SJCRH30 (cell line): ENCODE results near the gene OSBPL10. TPM values are rescaled to one million over a fixed set of nuclear protein-coding genes. Genes with fewer than 3 reads are reported as not detected.

Experiments
- DNase-seq, 2 experiments: peaks; one replicate each; pipeline ENCODE4 v3.0.0-alpha.2; 2015 to 2020
- H3K27ac ChIP-seq: fragments of 250-450 bp; sonication (Bioruptor Pico); 2 replicates; pipeline ENCODE4 v1.5.1; 2020; ENCODE audit warnings: mild to moderate bottlenecking, moderate library complexity
- H3K27me3 ChIP-seq: fragments of 250-450 bp; sonication (Bioruptor Pico); 2 replicates; pipeline ENCODE4 v1.5.1; 2020; ENCODE audit warnings: mild to moderate bottlenecking, moderate library complexity
- H3K36me3 ChIP-seq: fragments of 250-450 bp; sonication (Bioruptor Pico); 2 replicates; pipeline ENCODE4 v1.5.1; 2020; ENCODE audit warnings: mild to moderate bottlenecking, moderate library complexity
- H3K4me1 ChIP-seq: fragments of 250-450 bp; sonication (Bioruptor Pico); 2 replicates; pipeline ENCODE4 v1.5.1; 2020; ENCODE audit warnings: mild to moderate bottlenecking, moderate library complexity
- H3K4me3 ChIP-seq: fragments of 250-450 bp; sonication (Bioruptor Pico); 2 replicates; pipeline ENCODE4 v1.5.1; 2020; ENCODE audit warnings: mild to moderate bottlenecking, moderate library complexity
- H3K9me3 ChIP-seq: fragments of 250-450 bp; sonication (Bioruptor Pico); replicated peaks from 2 replicates; pipeline ENCODE4 v1.5.1; 2020; ENCODE audit warnings: mild to moderate bottlenecking, moderate library complexity
- total RNA-seq: library from RNA; depleted of rRNA; stranded (reverse); fragments of >200 nt; shearing (Covaris generic); gene quantifications from 2 replicates; pipeline ENCODE4 v1.2.3, GENCODE V29; 2014

The OSBPL10 gene
- total RNA-seq, 1 experiment from 2014 or later, result 2.0 TPM

DNA sequence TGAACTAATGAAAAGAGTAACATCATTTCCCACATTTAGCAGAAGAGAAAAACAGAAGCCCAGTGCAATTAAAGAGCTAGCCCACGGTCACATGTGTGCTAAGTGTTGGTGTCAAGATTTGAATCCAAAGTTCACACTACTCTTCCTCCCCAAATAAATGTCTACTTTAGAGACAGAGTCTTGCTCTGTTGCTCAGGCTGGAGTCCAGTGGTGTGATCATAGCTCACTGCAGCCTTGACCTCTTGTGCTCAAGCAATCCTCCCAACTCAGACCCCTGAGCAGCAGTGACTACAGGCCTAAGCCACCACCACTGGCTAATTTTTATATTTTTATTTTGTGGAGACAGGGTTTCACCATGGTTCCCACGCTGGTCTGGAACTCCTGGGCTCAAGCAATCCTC is 4.8 kb downstream of the OSBPL10 start:
- Histone ChIP-seq H3K4me1 (0 out of 2 replicates have a peak, but pooled peaks cover 3% of the 10 kb centered on the region), H3K4me3 (no peak overlapping the region), H3K9me3 (no peaks in the 10 kb centered on the region), H3K36me3 (no peaks in the 10 kb centered on the region), H3K27ac (no peak overlapping the region), H3K27me3 (no peaks in the 10 kb centered on the region)
- DNase-seq, result no peak

DNA sequence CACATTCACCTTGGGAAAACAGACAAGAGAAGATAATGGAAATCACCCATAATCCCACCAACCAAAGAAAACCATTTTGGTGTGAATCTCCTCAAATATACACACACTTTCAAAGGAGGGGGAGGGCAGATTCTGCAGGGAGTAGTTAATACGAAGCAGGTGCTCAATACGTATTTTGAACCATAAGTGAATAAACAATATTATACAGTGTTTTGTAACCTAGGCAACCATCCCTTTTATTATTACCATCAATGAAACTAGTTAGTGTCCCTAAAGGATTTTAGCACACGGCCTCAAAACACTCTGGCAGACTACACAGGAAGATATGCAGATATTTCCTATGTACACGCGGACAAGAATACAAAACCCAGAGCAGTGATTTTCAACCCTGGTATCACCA is 6.1 kb downstream of the OSBPL10 start:
- Histone ChIP-seq H3K9me3 (no peaks in the 10 kb centered on the region), H3K4me1 (0 out of 2 replicates have a peak, but pooled peaks cover 3% of the 10 kb centered on the region), H3K27ac (no peak overlapping the region), H3K27me3 (no peaks in the 10 kb centered on the region), H3K4me3 (no peak overlapping the region), H3K36me3 (no peaks in the 10 kb centered on the region)
- no peak for DNase-seq

DNA sequence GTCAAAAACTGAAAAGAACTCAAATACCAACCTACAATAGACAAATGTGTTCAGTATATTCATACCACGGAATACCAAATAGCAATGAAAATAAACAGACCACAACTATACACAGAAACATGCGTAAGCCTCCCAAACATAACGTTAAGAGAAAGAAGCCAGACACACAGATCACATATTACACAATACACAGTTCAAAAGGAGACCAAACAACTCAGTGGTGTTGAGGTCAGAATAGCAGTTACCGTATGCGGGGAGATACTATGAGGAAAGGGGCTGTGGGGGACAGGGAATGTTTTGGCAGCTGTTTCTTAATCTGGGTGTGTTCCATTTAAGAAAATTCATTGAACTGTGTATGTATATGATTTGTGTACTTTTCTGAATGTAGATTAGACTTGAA is 6.6 kb downstream of the OSBPL10 start:
- H3K4me3 ChIP-seq, result no peak overlapping the region
- no peaks in the 10 kb centered on the region for H3K36me3 ChIP-seq
- H3K4me1 ChIP-seq, result peaks cover 3% of the 10 kb centered on the region; the same call in 1 of the 2 replicates
- no peak overlapping the region for H3K27ac ChIP-seq
- H3K27me3 ChIP-seq, result no peaks in the 10 kb centered on the region
- DNase-seq, result peak; percentile 4 to 17
- no peaks in the 10 kb centered on the region for H3K9me3 ChIP-seq

- Histone ChIP-seq H3K4me1 (peaks cover 7% of the 10 kb centered on the region), H3K27ac (no peak overlapping the region), H3K4me3 (no peak overlapping the region), H3K27me3 (no peaks in the 10 kb centered on the region), H3K36me3 (no peaks in the 10 kb centered on the region), H3K9me3 (no peaks in the 10 kb centered on the region)
- DNase-seq, result no peak
Observed at GRCh38 chr3:31973837-31974236, 7.2 kb downstream of the OSBPL10 start.

- Histone ChIP-seq H3K27ac (no peak overlapping the region), H3K36me3 (no peaks in the 10 kb centered on the region), H3K27me3 (no peaks in the 10 kb centered on the region), H3K4me1 (peaks cover 12% of the 10 kb centered on the region), H3K9me3 (no peaks in the 10 kb centered on the region), H3K4me3 (no peak overlapping the region)
- no peak for DNase-seq
Observed at GRCh38 chr3:31973081-31973480, 8.0 kb downstream of the OSBPL10 start.

GRCh38 chr3:31971607-31972006 is 9.5 kb downstream of the OSBPL10 start:
- Histone ChIP-seq H3K27me3 (no peaks in the 10 kb centered on the region), H3K9me3 (no peaks in the 10 kb centered on the region), H3K4me3 (no peak overlapping the region), H3K4me1 (peaks cover 12% of the 10 kb centered on the region), H3K27ac (no peak overlapping the region), H3K36me3 (no peaks in the 10 kb centered on the region)
- no peak for DNase-seq

- peak overlapping the region; percentile 45 for H3K27ac ChIP-seq
- peaks cover 9% of the 10 kb centered on the region for H3K4me1 ChIP-seq
- peak; percentile 50 to 80 for DNase-seq
- no peaks in the 10 kb centered on the region for H3K27me3 ChIP-seq
- H3K4me3 ChIP-seq, result no peak overlapping the region
- H3K9me3 ChIP-seq, result no peaks in the 10 kb centered on the region
- H3K36me3 ChIP-seq, result no peaks in the 10 kb centered on the region
Observed at GRCh38 chr3:31968927-31969418, 12.1 kb downstream of the OSBPL10 start.

GRCh38 chr3:31968369-31968926 is 12.6 kb downstream of the OSBPL10 start:
- H3K36me3 ChIP-seq, result no peaks in the 10 kb centered on the region
- H3K9me3 ChIP-seq, result no peaks in the 10 kb centered on the region
- no peak for DNase-seq
- H3K27me3 ChIP-seq, result no peaks in the 10 kb centered on the region
- peak overlapping the region; percentile 45 for H3K27ac ChIP-seq
- H3K4me3 ChIP-seq, result no peak overlapping the region
- peaks cover 9% of the 10 kb centered on the region for H3K4me1 ChIP-seq

DNA sequence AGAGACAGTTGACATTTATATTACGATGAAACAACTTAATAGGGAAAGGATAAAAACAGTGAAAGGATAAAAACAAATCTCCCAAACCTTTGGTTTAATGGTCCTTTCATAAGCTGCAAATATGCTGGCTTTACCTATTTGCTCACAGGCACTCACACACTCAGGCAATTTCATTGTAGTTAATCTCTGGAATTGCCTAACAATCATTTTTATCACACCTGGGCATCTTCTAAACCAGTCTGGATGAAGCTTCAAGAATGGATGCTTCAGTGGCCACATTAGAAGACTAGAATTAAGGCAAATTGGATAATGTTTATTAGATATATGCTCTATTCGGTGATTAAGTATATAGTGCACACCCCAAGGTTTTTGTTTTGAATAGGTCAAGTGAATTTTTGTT is 13.5 kb downstream of the OSBPL10 start:
- no peak for DNase-seq
- Histone ChIP-seq H3K27ac (no peak overlapping the region), H3K9me3 (no peaks in the 10 kb centered on the region), H3K36me3 (no peaks in the 10 kb centered on the region), H3K4me1 (peaks cover 9% of the 10 kb centered on the region), H3K27me3 (no peaks in the 10 kb centered on the region), H3K4me3 (no peak overlapping the region)

DNA sequence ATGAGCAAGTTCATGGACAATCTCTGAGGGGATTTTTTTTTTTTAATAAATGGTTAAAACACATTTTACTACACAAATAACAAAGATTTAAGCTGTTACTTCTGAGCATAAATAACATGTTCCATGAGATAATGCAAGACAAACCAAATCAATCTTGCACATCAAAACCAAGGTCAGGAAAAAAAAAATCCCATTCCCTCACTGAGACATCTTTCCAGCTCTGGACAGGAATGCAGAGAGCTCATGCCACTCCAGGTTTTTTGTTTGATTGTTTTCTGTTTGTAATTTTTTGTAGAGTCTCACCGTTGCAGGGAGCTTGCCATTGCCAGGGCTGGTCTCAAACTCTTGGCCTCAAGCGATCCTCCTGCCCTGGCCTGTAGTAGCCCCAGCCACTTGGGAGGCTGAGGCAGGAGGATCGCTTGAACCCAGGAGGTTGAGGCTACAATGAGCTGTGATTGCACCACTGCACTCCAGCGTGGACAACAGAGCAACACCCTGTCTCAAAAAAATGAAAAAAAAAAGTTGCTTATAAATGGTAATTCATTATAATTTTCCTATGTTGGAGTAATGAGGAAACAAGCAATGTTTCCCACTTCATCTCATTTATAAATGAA is 14.0 kb downstream of the OSBPL10 start:
- DNase-seq, result no peak
- Histone ChIP-seq H3K4me3 (no peak overlapping the region), H3K27ac (no peak overlapping the region), H3K36me3 (no peaks in the 10 kb centered on the region), H3K9me3 (no peaks in the 10 kb centered on the region), H3K4me1 (peaks cover 9% of the 10 kb centered on the region), H3K27me3 (no peaks in the 10 kb centered on the region)

DNA sequence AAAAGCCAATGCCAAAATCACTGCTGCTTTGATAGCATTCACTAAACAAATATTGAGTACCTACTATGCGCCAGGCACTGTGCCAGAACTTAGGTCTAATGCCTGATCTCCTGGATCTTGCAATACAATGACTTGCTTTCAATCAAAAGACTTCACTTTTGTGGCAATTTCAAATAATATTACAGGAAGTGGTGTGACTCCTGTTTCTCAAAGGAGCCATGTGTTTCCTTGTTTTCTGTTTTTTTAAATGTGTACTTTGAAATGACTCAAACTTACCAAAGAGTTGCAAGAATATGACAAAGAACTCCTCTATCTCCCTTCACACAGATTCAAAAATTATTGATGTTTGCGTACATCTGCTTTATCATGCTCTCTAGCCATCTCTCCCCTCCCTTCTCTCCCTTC is 18.3 kb downstream of the OSBPL10 start:
- H3K4me1 ChIP-seq, result no peaks in the 10 kb centered on the region
- no peak overlapping the region for H3K27ac ChIP-seq
- no peak overlapping the region for H3K4me3 ChIP-seq
- no peaks in the 10 kb centered on the region for H3K9me3 ChIP-seq
- no peaks in the 10 kb centered on the region for H3K36me3 ChIP-seq
- no peak for DNase-seq
- H3K27me3 ChIP-seq, result no peaks in the 10 kb centered on the region

DNA sequence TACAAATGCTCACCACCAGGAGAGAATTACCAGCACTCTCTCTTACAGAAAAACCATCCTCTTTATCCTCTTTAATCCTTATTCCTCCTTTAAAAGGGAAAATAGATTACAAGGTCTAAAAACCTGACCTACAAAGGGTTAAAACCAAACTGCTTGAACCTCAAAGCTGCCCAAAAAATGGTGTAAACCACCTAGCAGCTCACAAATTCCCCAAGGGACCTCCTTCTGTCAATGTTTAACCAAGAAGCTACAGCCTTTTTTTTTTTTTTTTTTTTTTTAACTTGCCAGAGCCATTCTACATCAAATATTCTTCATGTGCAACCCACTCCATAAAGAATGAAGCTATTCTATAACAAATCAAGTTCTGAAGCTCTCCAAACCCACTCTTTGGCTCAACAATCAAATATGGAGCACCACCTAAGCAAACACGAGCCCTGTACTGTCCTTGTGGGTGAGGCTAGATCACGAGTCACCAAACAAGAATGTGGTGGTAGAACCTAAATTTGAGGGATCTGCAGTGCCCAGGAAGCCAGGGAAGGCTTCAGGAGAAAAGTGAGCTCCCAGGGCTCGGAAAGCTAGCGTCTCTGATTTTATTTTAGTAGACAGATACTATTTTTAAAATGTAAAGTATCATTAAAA is 20.1 kb downstream of the OSBPL10 start:
- Histone ChIP-seq H3K9me3 (no peaks in the 10 kb centered on the region), H3K27me3 (no peaks in the 10 kb centered on the region), H3K4me1 (no peaks in the 10 kb centered on the region), H3K4me3 (no peak overlapping the region), H3K27ac (no peak overlapping the region), H3K36me3 (no peaks in the 10 kb centered on the region)
- DNase-seq, result peak in 1 of 2 experiments; percentile 4

- Histone ChIP-seq H3K27me3 (no peaks in the 10 kb centered on the region), H3K36me3 (no peaks in the 10 kb centered on the region), H3K27ac (no peak overlapping the region), H3K4me3 (no peak overlapping the region), H3K9me3 (no peaks in the 10 kb centered on the region), H3K4me1 (no peaks in the 10 kb centered on the region)
- DNase-seq, result no peak
Observed at GRCh38 chr3:31959951-31960792, 20.9 kb downstream of the OSBPL10 start.

DNA sequence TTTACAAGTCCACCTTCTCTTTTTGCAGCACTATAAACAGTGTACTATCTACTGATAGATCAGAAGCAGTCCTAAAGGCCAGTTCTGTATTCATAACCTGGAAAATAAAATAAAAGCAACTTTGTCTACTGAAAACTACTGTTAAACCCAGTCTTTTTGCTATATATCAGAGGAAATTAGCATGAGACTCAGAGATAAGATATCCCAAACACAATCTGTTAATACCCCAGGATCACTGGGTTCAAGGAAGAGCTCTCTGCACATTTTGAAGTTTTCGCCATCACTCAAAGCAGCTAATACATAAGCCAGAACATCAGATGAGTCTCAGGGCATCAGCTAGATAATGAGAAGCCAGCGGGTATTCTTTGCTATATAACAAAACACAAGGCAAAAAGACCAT is 21.8 kb downstream of the OSBPL10 start:
- Histone ChIP-seq H3K4me1 (no peaks in the 10 kb centered on the region), H3K27ac (no peak overlapping the region), H3K4me3 (no peak overlapping the region), H3K27me3 (no peaks in the 10 kb centered on the region), H3K9me3 (no peaks in the 10 kb centered on the region), H3K36me3 (no peaks in the 10 kb centered on the region)
- no peak for DNase-seq

- H3K27me3 ChIP-seq, result no peaks in the 10 kb centered on the region
- no peak overlapping the region for H3K4me3 ChIP-seq
- no peaks in the 10 kb centered on the region for H3K4me1 ChIP-seq
- H3K9me3 ChIP-seq, result no peaks in the 10 kb centered on the region
- no peaks in the 10 kb centered on the region for H3K36me3 ChIP-seq
- no peak for DNase-seq
- no peak overlapping the region for H3K27ac ChIP-seq
Observed at GRCh38 chr3:31958701-31959152, 22.3 kb downstream of the OSBPL10 start.
